ENCODE data around the gene CAMK1G.

DNA sequence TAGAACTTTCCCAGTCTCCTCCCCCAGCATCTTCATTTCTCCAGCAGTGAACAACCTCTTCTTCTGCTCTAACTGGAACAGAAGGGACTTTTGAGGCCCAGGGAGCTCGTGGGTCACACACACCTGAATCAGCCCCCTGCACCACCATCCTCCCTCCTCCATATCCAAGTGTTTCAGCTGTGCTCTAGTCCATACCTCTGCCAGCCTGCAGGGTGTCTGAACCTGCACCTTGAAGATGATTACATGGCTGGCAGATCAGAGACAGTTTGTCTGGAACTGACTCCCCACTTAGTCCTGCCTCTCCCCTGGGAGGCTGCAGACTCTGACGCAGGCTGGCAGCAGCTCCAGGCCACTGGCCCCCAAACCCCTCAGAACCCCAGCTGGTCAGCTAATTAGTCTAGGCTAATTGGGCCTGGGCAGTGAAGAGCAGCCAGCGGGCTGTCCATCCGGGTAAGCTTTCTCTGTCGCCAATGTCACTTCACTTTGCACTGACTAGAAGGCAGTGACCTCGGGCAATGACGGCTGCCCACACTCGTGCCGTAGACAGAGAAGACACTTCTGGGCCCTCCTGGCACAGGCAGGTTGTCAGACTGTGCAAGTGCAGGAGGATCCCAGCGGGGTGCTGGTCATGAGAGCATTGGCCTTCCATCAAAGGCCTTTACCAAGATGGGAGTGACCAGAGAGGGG, 12.2 kb downstream of the CAMK1G start:
- no peak for TF ChIP-seq POLR2A (IDR thresholded peaks at IDR 0.05; ENCODE audit: low read depth, low read length)
- no peak for TF ChIP-seq POLR2AphosphoS5 (IDR thresholded peaks at IDR 0.05; ENCODE audit: low read depth, low read length)
- no peak for TF ChIP-seq TAF1 (IDR thresholded peaks at IDR 0.05; ENCODE audit: borderline replicate concordance, low read depth, low read length)
